Smooth muscle cell (in vitro differentiated cells): ENCODE measurements around the gene B9D1. TPM values are rescaled to one million over a fixed set of nuclear protein-coding genes. Genes with fewer than 3 reads are reported as not detected.

Source experiments
- DNase-seq: peaks from one replicate; lab custom pipeline; 2025; ENCODE audit not compliant: unreplicated experiment; lab: John Stamatoyannopoulos, UW
- H2AFZ ChIP-seq: fragments of 200-600 bp; sonication (generic); 2 replicates; pipeline ENCODE4 v1.6.0; 2016; ENCODE audit warnings: antibody characterized with exemption, low read depth, mild to moderate bottlenecking
- H3F3A ChIP-seq: fragments of 200-600 bp; sonication (generic); 2 replicates; pipeline ENCODE4 v1.6.0; 2017; ENCODE audit warnings: antibody characterized with exemption, low read depth
- H3K27ac ChIP-seq: fragments of 200-600 bp; sonication (generic); 2 replicates; pipeline ENCODE4 v1.5.1; 2016; ENCODE audit warnings: low read depth, mild to moderate bottlenecking
- H3K27me3 ChIP-seq: fragments of 200-600 bp; sonication (generic); 2 replicates; pipeline ENCODE4 v1.6.1; 2016; ENCODE audit warnings: low read depth, mild to moderate bottlenecking
- H3K36me3 ChIP-seq: fragments of 200-600 bp; sonication (generic); 2 replicates; pipeline ENCODE4 v1.5.1; 2016; ENCODE audit warnings: low read depth
- H3K4me1 ChIP-seq: fragments of 200-600 bp; sonication (generic); 2 replicates; pipeline ENCODE4 v1.5.1; 2016; ENCODE audit warnings: low read depth
- H3K4me2 ChIP-seq: fragments of 200-600 bp; sonication (generic); 2 replicates; pipeline ENCODE4 v1.6.0; 2016; ENCODE audit warnings: mild to moderate bottlenecking
- H3K4me3 ChIP-seq: fragments of 200-600 bp; sonication (generic); 2 replicates; pipeline ENCODE4 v1.5.1; 2016; ENCODE audit warnings: mild to moderate bottlenecking
- H3K79me2 ChIP-seq: fragments of 200-600 bp; sonication (generic); 2 replicates; pipeline ENCODE4 v1.6.0; 2016; ENCODE audit warnings: low read depth, mild to moderate bottlenecking
- H3K9ac ChIP-seq: fragments of 200-600 bp; sonication (generic); 2 replicates; pipeline ENCODE4 v1.6.0; 2016; ENCODE audit warnings: low read depth
- H3K9me3 ChIP-seq: fragments of 200-600 bp; sonication (generic); replicated peaks from 2 replicates; pipeline ENCODE4 v1.5.1; 2016; ENCODE audit warnings: low read depth
- H4K20me1 ChIP-seq: fragments of 200-600 bp; sonication (generic); 2 replicates; pipeline ENCODE4 v1.6.0; 2016; ENCODE audit warnings: low read depth
- CTCF ChIP-seq: fragments of 200-600 bp; sonication (generic); IDR thresholded peaks from 2 replicates; pipeline ENCODE4 v1.5.1; 2017; ENCODE audit warnings: borderline replicate concordance, mild to moderate bottlenecking, antibody characterized with exemption; ENCODE audit not compliant: insufficient read depth, poor library complexity, severe bottlenecking
- WGBS: methylation state at CpG from one replicate; pipeline ENCODE4 v1.1.7; 2016; ENCODE audit warnings: low lambda C conversion rate; 5-methylcytosine and 5-hydroxymethylcytosine counted together
- polyA plus RNA-seq: library from polyadenylated mRNA; unstranded; fragments of >200 nt; fragmentation: Nextera tagmentation; extraction: Ambion mirVana; gene quantifications from 2 replicates; pipeline ENCODE4 v1.2.1, GENCODE V29; 2016
- total RNA-seq: library from RNA; depleted of rRNA; stranded (reverse); fragments of >200 nt; gene quantifications from 2 replicates; pipeline ENCODE4 v1.2.3, GENCODE V29; 2014

The B9D1 gene
- total and polyA plus RNA-seq, 2 experiments from 2014 or later = 21.9 to 45.5 TPM

- no peaks in the 10 kb centered on the region for H4K20me1 ChIP-seq
- peak overlapping the region; percentile 8 for H3K27ac ChIP-seq
- no peak overlapping the region for H3K4me2 ChIP-seq
- H3K4me3 ChIP-seq = no peak overlapping the region
- no peak overlapping the region for H3K9ac ChIP-seq
- peaks cover 2% of the 10 kb centered on the region for H3F3A ChIP-seq
- H3K79me2 ChIP-seq = no peaks in the 10 kb centered on the region
- H3K4me1 ChIP-seq = peaks cover 5% of the 10 kb centered on the region
- DNase-seq = no peak
- no peaks in the 10 kb centered on the region for H3K9me3 ChIP-seq
- peaks cover 3% of the 10 kb centered on the region for H3K36me3 ChIP-seq
- no peaks in the 10 kb centered on the region for H3K27me3 ChIP-seq
- 84% methylated on average over 7 of the region's 7 CpGs for WGBS
- TF ChIP-seq CTCF = peak; percentile 51
- H2AFZ ChIP-seq = no peak overlapping the region
Measured at GRCh38 chr17:19338031-19338990, 24.2 kb downstream of the B9D1 start.

DNA sequence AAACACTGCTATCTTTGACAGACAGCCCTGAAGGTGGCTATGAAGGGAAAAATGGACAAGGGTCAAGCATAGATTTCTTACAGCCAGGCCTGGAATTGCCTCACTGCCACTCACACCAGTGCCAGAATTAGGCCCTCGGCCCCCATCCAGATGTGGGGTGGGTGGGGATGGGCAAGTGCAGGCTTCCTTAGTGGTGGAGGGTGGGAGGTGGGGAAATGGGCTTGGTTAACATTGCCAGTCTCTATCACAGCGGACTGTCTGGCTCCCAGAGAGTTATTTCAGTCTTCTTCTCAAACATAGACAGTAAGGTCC, 24.9 kb downstream of the B9D1 start:
- Histone ChIP-seq H3K4me2 (no peak overlapping the region), H3K4me3 (no peak overlapping the region), H4K20me1 (no peaks in the 10 kb centered on the region), H3K36me3 (peaks cover 3% of the 10 kb centered on the region), H3K79me2 (no peaks in the 10 kb centered on the region), H3K27ac (peak overlapping the region; percentile 8), H3K27me3 (no peaks in the 10 kb centered on the region), H3K9me3 (no peaks in the 10 kb centered on the region), H2AFZ (no peak overlapping the region), H3K9ac (no peak overlapping the region), H3F3A (peaks cover 2% of the 10 kb centered on the region), H3K4me1 (peaks cover 5% of the 10 kb centered on the region)
- 58% methylated on average over 2 of the region's 2 CpGs for whole genome bisulfite sequencing
- no peak for DNase-seq
- no peak for TF ChIP-seq CTCF

GRCh38 chr17:19336938-19337711, 25.4 kb downstream of the B9D1 start:
- Histone ChIP-seq H2AFZ (no peak overlapping the region), H3K27me3 (no peaks in the 10 kb centered on the region), H3K4me3 (no peak overlapping the region), H3K36me3 (peaks cover 3% of the 10 kb centered on the region), H4K20me1 (no peaks in the 10 kb centered on the region), H3K79me2 (no peaks in the 10 kb centered on the region), H3K9me3 (no peaks in the 10 kb centered on the region), H3F3A (peaks cover 2% of the 10 kb centered on the region), H3K4me1 (peaks cover 2% of the 10 kb centered on the region), H3K27ac (peak overlapping the region; percentile 8), H3K9ac (no peak overlapping the region), H3K4me2 (no peak overlapping the region)
- 57% methylated on average over 21 of the region's 21 CpGs for WGBS
- TF ChIP-seq CTCF = no peak
- no peak for DNase-seq
